ENCODE results near the gene KIF13A. TPM values are rescaled to one million over a fixed set of nuclear protein-coding genes. Genes with fewer than 3 reads are reported as not detected.
"Not testable (repeated sequence)": the region's sequence is repeated elsewhere in the genome, so short reads cannot be mapped to it uniquely, and the experiment has no call there.

Gene KIF13A
- total and polyA plus RNA-seq, 9 of the 15 experiments (the other 6 are each of a cell fraction or from before 2014, with no cell fraction given), result 3.6 to 44.3 (median 29.7) TPM

- Histone ChIP-seq H3K9me1 (ENCODE audit: control insufficient read depth, insufficient read depth, low read length) (no peaks in the 10 kb centered on the region), H3K27me3 (ENCODE audit: control insufficient read depth in 2 of 2, insufficient read depth in 2 of 2, low read length in 2 of 2) (no peaks in the 10 kb centered on the region), H3K9ac (ENCODE audit: insufficient read depth in 1 of 2, low read depth in 2 of 2, low read length in 2 of 2) (no peak overlapping the region), H3K4me3 (no peak overlapping the region), H3K9me3 (replicated peaks; ENCODE audit: control insufficient read depth, insufficient read depth, low read depth, low read length) (no peaks in the 10 kb centered on the region), H3K4me1 (replicated peaks in 1 of 2; ENCODE audit: control insufficient read depth in 2 of 2, insufficient read depth in 2 of 2, low read length in 2 of 2) (no peaks in the 10 kb centered on the region; a peak in 1 of 5 replicates), H3K79me2 (ENCODE audit: control insufficient read depth, insufficient read depth, low read length) (peaks cover 47% of the 10 kb centered on the region), H3K27ac (ENCODE audit: extremely low read depth, low read depth, low read length) (no peak overlapping the region), H3K36me3 (ENCODE audit: control insufficient read depth, insufficient read depth, low read length) (peaks cover 4% of the 10 kb centered on the region; the same call in 1 of the 3 replicates), H2AFZ (ENCODE audit: low read depth, low read length) (no peak overlapping the region), H4K20me1 (replicated peaks; ENCODE audit: control insufficient read depth, insufficient read depth, low read length) (no peaks in the 10 kb centered on the region), H3K4me2 (ENCODE audit: insufficient read depth, low read length) (no peak overlapping the region)
- ATAC-seq (no peak), FAIRE-seq (no peak), DNase-seq (ENCODE audit: extremely low read depth in 1 of 4, low spot score in 3 of 4) (no peak)
- intact Hi-C loops (cut with micrococcal nuclease) (no loop called here), in situ Hi-C loops (cut with MboI) (no loop called here)
- 82% methylated on average over 7 of the region's 7 CpGs for WGBS (ENCODE audit: insufficient coverage, low coverage, missing lambda C conversion rate)
- ChIA-PET CTCF (ENCODE audit: low intra/inter-chr PET ratio) (no interaction called here), POLR2A (interaction anchor here (0.5 to 3.0 kb wide), 4 partner anchors 9 to 20 kb away, joined by 3 to 12 read pairs (median 3); no protein-coding TSS in a partner anchor)
- no TSS peak for BruUV-seq (replicated peaks)
- no peak for TF ChIP-seq CEBPG (CRISPR knock-in tag; IDR thresholded peaks at IDR 0.05)
- peak in 1 of 2 experiments; percentile 60; a peak in 1 of 4 replicates for TF ChIP-seq CEBPG (tag; conservative IDR thresholded peaks at IDR 0.05 in 1 of 2, IDR thresholded peaks at IDR 0.05 in 1 of 2)
- TF ChIP-seq NFIC (IDR thresholded peaks at IDR 0.05), result no peak
- TF ChIP-seq CEBPB (tag; IDR thresholded peaks at IDR 0.05), result peak; percentile 61
Observed at GRCh38 chr6:17948725-17949124, 38.7 kb downstream of the KIF13A start.

DNA sequence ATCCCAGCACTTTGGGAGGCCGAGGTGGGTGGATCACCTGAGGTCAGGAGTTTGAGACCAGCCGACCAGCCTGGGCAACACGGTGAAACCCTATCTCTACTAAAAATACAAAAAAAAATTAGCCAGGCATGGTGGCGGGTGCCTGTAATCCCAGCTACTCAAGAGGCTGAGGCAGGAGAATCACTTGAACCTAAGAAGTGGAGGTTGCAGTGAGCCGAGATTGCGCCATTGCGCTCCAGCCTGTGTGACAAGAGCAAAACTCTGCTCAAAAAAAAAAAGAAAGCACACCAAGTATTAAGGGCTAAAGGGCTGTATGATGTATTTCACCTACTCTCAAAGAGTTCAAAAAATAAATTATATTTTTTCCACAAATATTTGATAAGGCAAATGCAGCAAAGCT, 39.9 kb downstream of the KIF13A start:
- peaks cover 49% of the 10 kb centered on the region for H3K79me2 ChIP-seq (ENCODE audit: control insufficient read depth, insufficient read depth, low read length)
- CTCF ChIA-PET (ENCODE audit: low intra/inter-chr PET ratio); H3K36me3 ChIP-seq (ENCODE audit: control insufficient read depth, insufficient read depth, low read length); DNase-seq (ENCODE audit: extremely low read depth in 1 of 4, low spot score in 3 of 4); H3K4me1 ChIP-seq (replicated peaks in 1 of 2; ENCODE audit: control insufficient read depth in 2 of 2, insufficient read depth in 2 of 2, low read length in 2 of 2); BruUV-seq (replicated peaks); H3K4me3 ChIP-seq; H3K27ac ChIP-seq (ENCODE audit: extremely low read depth, low read depth, low read length); intact Hi-C loops (cut with micrococcal nuclease); H2AFZ ChIP-seq (ENCODE audit: low read depth, low read length); H3K27me3 ChIP-seq (ENCODE audit: control insufficient read depth in 2 of 2, insufficient read depth in 2 of 2, low read length in 2 of 2); H3K4me2 ChIP-seq (ENCODE audit: insufficient read depth, low read length); H4K20me1 ChIP-seq (replicated peaks; ENCODE audit: control insufficient read depth, insufficient read depth, low read length); in situ Hi-C loops (cut with MboI); H3K9ac ChIP-seq (ENCODE audit: insufficient read depth in 1 of 2, low read depth in 2 of 2, low read length in 2 of 2); H3K9me1 ChIP-seq (ENCODE audit: control insufficient read depth, insufficient read depth, low read length); H3K9me3 ChIP-seq (replicated peaks; ENCODE audit: control insufficient read depth, insufficient read depth, low read depth, low read length); FAIRE-seq; TF ChIP-seq CEBPG (tag; conservative IDR thresholded peaks at IDR 0.05 in 1 of 2, IDR thresholded peaks at IDR 0.05 in 1 of 2): not testable (repeated sequence)
- POLR2A ChIA-PET, result interaction anchor here (0.6 to 3.0 kb wide), 6 partner anchors 10 to 407 kb away, joined by 3 to 12 read pairs (median 4); no protein-coding TSS in a partner anchor
- peak; percentile 41 for ATAC-seq
- WGBS (ENCODE audit: insufficient coverage, low coverage, missing lambda C conversion rate), result 54% methylated on average over 7 of the region's 7 CpGs
- peak; percentile 46 for TF ChIP-seq CEBPG (CRISPR knock-in tag; IDR thresholded peaks at IDR 0.05)
- peak; percentile 89 for TF ChIP-seq CEBPB (tag; IDR thresholded peaks at IDR 0.05)
- peak; percentile 62 for TF ChIP-seq CC2D1A (IDR thresholded peaks at IDR 0.05)
- TF ChIP-seq TRIM24 (IDR thresholded peaks at IDR 0.05), result 0 out of 4 replicates have a peak, but pooled peaks of 1 of the 2 experiments have one; percentile 11
- TF ChIP-seq, protein P1, sequence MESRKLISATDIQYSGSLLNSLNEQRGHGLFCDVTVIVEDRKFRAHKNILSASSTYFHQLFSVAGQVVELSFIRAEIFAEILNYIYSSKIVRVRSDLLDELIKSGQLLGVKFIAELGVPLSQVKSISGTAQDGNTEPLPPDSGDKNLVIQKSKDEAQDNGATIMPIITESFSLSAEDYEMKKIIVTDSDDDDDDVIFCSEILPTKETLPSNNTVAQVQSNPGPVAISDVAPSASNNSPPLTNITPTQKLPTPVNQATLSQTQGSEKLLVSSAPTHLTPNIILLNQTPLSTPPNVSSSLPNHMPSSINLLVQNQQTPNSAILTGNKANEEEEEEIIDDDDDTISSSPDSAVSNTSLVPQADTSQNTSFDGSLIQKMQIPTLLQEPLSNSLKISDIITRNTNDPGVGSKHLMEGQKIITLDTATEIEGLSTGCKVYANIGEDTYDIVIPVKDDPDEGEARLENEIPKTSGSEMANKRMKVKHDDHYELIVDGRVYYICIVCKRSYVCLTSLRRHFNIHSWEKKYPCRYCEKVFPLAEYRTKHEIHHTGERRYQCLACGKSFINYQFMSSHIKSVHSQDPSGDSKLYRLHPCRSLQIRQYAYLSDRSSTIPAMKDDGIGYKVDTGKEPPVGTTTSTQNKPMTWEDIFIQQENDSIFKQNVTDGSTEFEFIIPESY (CRISPR knock-in tag; IDR thresholded peaks at IDR 0.05), result peak; percentile 95
